HPDE6-E6E7 (cell line): Measurements from ENCODE around the gene GNA14.
"Not testable (repeated sequence)": the region's sequence is repeated elsewhere in the genome, so short reads cannot be mapped to it uniquely, and the experiment has no call there.

Source experiments
- DNase-seq: peaks from one replicate; pipeline ENCODE4 v3.0.0; 2011; ENCODE audit warnings: missing footprints; ENCODE audit errors: extremely low spot score

Gene GNA14

GRCh38 chr9:77534376-77535057 is 113.6 kb downstream of the GNA14 start:
- DNase-seq = no peak

- no peak for DNase-seq
These were observed 114.5 kb downstream of the GNA14 start for GRCh38 chr9:77533671-77534070.

GRCh38 chr9:77532607-77533006 is 115.5 kb downstream of the GNA14 start:
- no peak for DNase-seq

- no peak for DNase-seq
These were observed 116.7 kb downstream of the GNA14 start for GRCh38 chr9:77531400-77531799.

GRCh38 chr9:77523891-77524290 is 124.2 kb downstream of the GNA14 start:
- no peak for DNase-seq

GRCh38 chr9:77521091-77521490 is 127.0 kb downstream of the GNA14 start:
- DNase-seq = no peak

GRCh38 chr9:77518688-77519087 is 129.4 kb downstream of the GNA14 start:
- DNase-seq = no peak

- DNase-seq = no peak
These were observed 131.3 kb downstream of the GNA14 start for GRCh38 chr9:77516781-77517180.

GRCh38 chr9:77514886-77515711 is 133.0 kb downstream of the GNA14 start:
- DNase-seq = no peak

GRCh38 chr9:77513457-77513856 is 134.7 kb downstream of the GNA14 start:
- no peak for DNase-seq

- no peak for DNase-seq
These were observed 135.2 kb downstream of the GNA14 start for GRCh38 chr9:77512876-77513275.

GRCh38 chr9:77511525-77511924 is 136.6 kb downstream of the GNA14 start:
- DNase-seq = no peak

- no peak for DNase-seq
These were observed 137.5 kb downstream of the GNA14 start for GRCh38 chr9:77510666-77511065.

GRCh38 chr9:77508396-77508795 is 139.7 kb downstream of the GNA14 start:
- no peak for DNase-seq

GRCh38 chr9:77507212-77507961 is 140.7 kb downstream of the GNA14 start:
- DNase-seq = no peak

GRCh38 chr9:77505232-77505631 is 142.9 kb downstream of the GNA14 start:
- no peak for DNase-seq

- no peak for DNase-seq
These were observed 145.6 kb downstream of the GNA14 start for GRCh38 chr9:77502568-77502967.

GRCh38 chr9:77498891-77499290 is 149.2 kb downstream of the GNA14 start:
- DNase-seq = no peak

GRCh38 chr9:77497322-77498198 is 150.6 kb downstream of the GNA14 start:
- no peak for DNase-seq

- DNase-seq = no peak
These were observed 152.1 kb downstream of the GNA14 start for GRCh38 chr9:77495834-77496671.

- not testable (repeated sequence) for DNase-seq
These were observed 157.8 kb downstream of the GNA14 start for GRCh38 chr9:77490279-77490678.
